ENCODE data around the gene TSPAN9.

GRCh38 chr12:3144495-3144894 lies 67.3 kb downstream of the TSPAN9 start:
- no peak for TF ChIP-seq CTCF (conservative IDR thresholded peaks at IDR 0.05; ENCODE audit: low read depth in 2 of 2)
- TF ChIP-seq REST (IDR thresholded peaks at IDR 0.05; ENCODE audit: unreplicated experiment), result no peak
